GM19468 (cell line): ENCODE results near the gene P2RX5.
"Not testable (repeated sequence)": the region's sequence is repeated elsewhere in the genome, so short reads cannot be mapped to it uniquely, and the experiment has no call there.

Source experiments
- ATAC-seq: cut with Tn5 transposase; IDR thresholded peaks from one replicate; pipeline ENCODE4 v1.9.1; 2021; ENCODE audit warnings: mild to moderate bottlenecking, moderate library complexity, moderate number of reproducible peaks; ENCODE audit not compliant: unreplicated experiment; ENCODE audit errors: extremely low read depth

P2RX5 gene, protein sequence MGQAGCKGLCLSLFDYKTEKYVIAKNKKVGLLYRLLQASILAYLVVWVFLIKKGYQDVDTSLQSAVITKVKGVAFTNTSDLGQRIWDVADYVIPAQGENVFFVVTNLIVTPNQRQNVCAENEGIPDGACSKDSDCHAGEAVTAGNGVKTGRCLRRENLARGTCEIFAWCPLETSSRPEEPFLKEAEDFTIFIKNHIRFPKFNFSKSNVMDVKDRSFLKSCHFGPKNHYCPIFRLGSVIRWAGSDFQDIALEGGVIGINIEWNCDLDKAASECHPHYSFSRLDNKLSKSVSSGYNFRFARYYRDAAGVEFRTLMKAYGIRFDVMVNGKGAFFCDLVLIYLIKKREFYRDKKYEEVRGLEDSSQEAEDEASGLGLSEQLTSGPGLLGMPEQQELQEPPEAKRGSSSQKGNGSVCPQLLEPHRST

DNA sequence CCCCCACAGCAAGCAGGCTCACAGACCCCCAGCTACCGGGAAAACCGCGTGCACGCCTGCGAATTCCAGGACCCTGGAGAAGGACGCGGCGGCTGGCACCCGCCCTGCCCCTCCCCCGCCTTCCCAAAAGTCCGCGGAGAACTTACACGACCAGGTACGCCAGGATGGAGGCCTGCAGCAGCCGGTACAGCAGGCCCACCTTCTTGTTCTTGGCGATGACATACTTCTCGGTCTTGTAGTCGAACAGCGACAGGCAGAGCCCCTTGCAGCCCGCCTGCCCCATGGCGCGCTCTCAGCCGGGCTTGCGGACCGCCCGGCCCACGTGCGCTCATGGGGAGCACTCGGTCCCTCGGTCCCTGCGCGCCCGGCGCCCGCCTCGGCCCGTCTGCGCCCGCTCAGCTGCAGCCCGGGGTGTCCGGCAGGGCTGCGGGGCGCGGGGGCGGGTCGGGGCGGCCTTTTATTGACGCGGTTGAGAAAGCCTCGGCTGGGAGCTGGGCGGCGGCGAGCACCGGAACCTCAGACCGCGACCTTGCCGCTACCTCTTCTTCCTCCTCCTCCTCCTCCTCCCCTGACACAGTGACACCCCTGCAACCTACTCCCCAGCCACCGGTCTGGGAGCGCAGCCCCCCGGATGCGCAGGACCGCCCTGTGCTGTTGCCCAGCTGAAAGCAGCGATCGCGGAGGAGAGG lies at the start of gene P2RX5:
P2RX5 (minus strand) TSS at position 433 of the 689 bp plus-strand sequence; CDS start at position 283, 150 bp downstream.
- no peak for ATAC-seq

DNA sequence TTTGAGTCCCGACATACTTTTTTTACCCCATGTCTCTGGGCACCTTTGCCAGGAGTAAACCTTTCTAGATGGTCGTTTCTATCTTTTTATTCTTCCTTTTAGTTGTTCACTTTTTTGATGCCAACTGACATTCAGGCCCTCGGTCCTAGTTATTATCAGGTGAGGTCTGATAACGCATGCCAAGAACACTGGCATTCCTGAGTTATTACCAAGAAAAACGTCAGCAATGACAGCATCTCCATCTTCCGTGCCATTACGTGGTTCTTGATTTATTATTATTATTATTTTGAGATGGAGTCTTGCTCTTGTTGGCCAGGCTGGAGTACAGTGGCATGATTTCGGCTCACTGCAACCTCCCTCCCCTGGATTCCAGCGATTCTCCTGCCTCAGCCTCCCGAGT lies 49.1 kb upstream of the P2RX5 start:
- ATAC-seq, result no peak

DNA sequence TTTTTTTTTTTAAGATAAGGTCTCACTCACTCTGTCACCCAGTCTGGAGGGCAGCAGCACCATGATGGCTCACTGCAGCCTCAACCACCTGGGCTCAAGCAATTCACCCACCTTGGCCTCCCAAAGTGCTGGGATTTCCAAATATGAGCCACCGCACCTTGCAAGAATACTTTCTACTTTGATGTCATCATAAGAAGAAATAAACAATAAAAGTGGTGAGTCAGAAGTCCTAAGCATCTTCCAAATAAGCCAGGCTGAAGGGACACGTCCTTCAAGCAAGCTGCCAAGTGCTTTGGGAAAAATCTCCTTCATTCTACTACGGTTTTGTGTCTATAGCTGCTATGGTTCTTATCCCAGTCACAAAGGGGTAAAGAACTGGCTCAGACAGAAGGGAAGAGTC lies 48.1 kb upstream of the P2RX5 start:
- no peak for ATAC-seq

DNA sequence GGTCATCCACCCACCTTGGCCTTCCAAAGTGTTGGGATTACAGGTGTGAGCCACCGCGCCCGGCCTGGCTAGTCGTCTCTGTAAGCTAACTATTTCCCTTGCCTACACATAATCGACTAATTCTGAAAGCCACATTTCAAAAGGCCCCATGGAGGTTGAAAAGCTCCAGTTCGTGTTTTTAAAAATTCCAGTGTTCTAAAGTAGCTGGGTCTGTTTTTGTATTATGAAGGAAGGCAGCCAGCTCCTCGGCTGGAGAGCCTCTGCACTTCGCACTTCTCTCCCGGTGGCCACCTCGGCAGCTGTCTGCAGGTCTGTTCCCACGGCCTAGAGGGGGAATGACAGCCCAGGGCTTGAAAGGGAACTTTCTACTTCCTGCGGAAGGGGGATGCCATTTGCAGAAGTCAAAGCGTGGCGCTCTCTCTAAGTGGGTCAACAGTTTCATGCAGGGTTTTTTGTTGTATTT lies 44.7 kb upstream of the P2RX5 start:
- ATAC-seq, result no peak

DNA sequence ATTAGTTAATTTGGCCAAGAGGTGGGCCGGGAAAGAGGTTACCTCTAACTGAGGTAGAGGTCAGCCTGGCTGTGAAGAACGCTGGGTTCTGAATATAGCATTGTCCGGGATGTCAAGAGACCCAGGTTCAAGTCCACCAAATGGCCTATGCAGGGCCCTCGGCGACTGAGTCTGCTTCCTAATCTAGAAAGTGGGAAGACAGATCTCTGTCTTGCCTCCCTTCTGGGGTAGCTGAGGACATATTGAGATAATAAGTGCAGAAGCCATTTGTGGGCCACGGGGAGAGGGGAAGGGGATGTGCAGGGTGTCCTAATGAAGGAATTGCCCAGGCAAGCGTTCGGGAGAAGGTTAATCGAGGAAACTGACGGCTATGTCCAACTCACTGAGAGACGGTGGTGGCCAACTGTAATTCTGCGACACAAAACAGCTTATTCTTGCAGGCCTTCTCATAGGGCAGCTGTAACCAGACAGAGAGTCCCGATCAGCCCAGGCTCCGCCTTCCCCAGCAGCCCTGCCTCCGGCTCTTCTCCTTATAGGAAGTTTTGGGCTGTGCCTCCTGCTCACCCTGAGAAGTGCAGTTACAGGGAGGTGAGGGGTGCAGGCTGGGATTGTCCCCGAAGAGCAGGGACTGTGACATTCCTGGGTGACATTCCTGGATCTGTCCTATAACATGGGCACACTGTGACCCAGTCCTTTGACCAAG lies 43.6 kb upstream of the P2RX5 start:
- no peak for ATAC-seq

DNA sequence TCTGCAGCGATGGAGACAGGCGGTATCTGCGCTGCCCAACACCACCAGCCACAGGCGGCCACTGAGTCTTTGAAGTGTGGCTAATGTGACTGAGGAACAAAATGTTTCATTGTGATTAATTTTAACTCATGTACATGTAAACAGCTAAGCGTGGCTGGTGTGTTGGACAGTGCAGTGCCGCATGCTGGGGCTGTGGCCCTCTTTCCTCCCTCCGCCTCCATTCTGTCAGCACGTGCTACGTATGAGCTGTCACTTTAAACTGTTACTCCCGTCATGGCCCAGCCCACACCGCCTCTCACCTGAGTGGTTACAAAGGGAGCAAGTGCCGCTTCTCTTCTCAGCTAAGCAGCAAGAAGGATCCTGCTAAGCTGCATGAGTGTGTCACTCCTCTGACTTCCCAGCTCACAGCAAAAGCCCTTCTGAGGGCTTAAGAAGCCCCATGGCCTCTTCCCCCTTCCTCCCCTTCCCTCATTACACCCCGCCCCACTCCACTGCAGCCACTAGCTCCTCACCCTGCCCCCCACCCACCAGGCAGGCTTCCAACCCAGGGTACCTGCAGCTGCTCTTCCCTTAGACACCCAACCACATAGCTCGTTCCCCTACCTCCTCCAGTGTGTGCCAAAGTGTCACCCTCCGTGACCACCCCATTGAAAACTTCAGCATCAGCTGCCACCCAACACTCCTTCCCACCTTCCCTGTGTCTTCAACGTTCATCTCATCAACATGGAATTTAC lies 42.8 kb upstream of the P2RX5 start:
- ATAC-seq, result no peak

DNA sequence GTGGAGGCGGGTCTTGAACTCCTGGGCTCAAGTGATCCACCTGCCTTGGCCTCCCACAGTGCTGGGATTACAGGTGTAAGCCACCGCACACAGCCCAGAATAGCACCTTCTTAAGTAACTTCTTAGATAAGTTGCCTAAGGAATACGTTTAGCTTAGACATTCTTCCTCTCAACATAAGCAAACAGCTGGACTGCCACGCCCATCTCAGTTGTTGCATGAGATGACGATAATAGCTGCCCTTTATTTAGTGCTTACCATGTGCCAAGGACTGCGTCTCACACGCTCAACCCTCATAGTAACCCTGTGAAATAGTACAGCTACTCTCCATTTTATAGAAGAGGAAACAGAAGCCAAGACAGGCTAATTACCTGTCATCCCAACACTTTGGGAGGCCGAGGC lies 39.6 kb upstream of the P2RX5 start:
- no peak for ATAC-seq

DNA sequence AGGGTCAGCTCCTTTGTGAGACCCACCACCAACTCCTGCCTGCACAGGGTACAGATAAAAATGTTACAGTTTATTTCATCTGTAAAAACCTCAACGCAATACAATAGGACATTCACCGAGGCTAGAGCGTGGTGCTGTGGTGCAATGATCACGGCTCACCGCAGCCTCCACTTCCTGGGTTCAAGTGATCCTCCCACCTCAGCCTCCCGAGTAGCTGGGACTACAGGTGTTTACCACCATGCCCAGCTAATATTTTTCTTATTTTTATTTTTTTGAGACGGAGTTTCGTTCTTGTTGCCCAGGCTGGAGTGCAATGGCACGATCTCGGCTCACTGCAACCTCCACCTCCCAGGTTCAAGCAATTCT lies 38.9 kb upstream of the P2RX5 start:
- ATAC-seq, result not testable (repeated sequence)

DNA sequence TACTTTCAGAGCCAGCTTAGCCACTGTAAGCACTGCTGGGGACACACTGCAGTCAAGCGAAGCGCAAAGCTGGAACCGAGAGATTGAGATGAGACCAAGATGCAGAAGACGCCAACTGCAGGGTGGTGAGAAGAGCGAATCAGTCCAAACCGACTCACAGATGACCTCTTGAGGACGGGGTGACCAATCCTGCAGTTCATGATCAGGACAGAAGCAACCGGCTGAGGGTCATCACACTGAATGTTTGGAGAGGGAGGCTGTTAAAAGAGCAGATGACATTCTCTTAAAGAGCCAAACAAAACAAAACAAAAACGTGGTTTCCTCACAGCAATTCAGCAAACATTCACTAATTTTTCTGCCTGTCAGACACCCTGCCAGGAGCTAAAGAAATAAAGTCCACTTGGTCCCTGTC lies 36.3 kb upstream of the P2RX5 start:
- ATAC-seq, result no peak

DNA sequence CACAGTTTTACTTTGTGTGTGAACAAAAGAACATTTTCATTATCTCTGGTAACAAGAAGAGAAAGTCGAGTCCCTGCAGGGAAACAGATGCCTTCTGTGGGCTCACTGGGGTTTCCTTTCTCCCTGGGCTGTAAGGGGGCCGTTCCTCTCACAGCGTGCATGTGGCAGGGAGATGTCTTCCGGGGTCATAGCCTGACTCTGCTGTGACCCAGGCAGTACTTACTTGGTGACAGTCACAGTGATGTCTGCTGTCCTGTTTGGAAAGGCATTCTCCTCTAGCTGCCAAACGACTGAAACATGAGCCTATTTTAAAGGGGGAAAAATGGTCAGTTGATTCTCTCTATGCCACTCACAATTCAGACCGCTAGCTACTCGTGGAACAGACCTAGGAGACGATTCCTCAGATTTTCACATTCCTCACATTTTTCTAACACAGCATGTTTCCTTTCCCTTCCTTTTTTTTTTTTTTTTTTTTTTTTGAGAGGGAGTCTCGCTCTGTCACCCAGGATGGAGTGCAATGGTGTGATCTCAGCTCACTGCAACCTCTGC lies 35.0 kb upstream of the P2RX5 start:
- no peak for ATAC-seq

DNA sequence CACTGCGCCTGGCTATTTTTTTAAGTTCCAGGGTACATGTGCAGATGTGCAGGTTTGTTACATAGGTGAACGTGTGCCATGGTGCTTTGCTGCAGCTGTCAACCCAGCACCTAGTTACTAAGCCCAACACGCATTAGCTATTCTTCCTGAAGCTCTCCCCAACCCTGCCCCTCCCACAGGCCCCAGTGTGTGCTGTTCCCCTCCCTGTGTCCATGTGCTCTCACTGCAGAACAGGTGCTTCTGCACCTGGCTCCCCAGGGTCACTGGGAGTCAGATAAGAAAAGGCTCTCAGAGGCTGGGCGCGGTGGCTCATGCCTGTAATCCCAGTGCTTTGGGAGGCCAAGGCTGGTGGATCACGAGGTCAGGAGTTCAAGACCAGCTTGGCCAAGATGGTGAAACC lies 33.9 kb upstream of the P2RX5 start:
- ATAC-seq, result no peak

DNA sequence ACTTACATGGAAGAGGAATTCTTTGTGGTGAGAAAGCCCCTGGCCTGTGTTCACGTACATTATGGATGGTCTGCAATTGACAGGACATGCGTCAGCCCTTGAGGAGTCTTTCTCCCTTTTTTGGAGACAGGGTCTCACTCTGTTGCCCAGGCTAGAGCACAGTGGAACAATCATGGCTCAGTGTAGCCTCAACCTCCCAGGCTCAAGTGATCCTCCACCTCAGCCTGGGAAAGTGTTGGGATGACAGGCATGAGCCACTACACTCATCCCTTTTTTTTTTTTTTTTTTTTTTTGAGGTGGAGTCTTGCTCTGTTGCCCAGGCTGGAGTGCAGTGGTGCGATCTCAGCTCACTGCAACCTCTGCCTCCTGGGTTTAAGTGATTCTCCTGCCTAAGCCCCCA lies 32.1 kb upstream of the P2RX5 start:
- not testable (repeated sequence) for ATAC-seq

DNA sequence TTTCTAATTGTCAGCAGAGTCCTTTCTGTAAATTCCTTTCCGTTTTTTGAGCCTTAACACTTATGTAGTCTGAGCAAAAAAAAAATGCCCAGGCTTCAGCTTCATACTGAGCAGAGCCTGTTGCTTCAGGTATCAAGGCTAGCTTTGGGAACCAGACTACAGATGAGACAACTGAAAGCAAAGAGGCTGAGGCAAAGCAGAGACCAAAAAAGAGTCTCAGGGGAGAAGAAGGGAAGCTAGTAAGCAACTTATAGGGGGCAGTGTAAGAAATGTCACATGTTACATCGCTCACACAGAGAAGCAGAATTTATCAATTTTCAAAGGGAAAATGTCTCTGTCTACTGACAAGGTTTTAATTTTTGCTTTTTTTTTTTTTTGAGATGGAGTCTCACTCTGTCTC lies 31.1 kb upstream of the P2RX5 start:
- ATAC-seq, result no peak

DNA sequence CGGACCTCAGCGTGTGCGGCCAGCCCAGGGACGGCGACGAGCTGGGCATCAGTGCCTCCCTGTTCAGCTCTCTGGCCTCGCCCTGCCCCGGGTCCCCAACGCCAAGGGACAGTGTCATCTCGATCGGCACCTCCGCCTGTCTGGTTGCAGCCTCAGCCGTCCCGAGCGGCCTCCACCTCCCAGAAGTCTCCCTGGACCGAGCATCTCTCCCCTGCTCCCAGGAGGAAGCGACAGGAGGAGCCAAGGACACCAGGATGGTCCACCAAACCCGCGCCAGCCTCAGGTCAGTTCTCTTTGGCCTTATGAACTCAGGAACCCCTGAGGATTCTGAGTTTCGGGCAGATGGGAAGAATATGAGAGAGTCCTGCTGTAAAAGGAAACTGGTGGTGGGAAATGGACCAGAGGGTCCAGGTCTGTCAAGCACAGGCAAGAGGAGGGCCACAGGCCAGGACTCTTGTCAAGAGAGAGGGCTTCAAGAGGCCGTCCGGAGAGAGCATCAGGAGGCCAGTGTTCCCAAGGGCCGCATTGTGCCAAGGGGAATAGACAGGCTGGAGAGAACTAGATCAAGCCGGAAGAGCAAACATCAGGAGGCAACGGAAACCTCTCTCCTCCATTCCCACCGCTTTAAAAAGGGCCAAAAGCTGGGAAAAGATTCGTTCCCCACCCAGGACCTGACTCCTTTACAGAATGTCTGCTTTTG lies 28.6 kb upstream of the P2RX5 start:
- no peak for ATAC-seq

DNA sequence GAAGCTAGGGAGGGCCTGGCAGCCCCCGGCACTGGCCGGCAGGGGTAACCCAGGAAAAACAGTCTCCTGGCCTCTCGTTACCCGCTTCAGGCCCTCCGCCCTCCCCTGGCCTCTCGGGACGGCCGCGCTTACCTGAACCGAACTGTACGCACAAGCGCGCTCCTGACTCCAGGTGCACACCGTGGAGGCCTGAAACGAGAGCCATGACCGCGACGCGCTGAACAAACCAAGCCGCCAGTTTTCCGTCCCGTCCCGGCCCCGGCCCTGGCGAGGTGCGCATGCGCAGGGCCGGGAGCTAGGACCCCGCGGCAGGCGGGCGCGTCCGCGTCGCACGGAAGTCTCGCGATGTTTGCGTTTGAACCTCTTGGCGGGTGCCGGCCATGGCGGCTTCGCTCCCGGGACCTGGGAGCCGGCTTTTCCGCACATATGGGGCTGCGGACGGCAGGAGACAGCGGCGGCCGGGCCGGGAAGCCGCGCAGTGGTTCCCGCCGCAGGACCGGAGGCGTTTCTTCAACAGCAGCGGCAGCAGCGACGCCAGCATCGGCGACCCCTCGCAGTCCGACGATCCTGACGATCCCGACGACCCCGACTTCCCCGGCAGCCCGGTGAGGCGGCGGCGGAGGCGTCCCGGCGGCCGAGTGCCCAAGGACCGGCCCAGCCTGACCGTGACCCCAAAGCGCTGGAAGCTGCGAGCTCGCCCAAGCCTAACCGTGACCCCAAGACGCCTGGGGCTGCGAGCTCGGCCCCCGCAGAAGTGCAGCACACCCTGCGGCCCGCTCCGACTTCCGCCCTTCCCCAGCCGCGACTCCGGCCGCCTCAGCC lies 27.8 kb upstream of the P2RX5 start, which contains the start of gene HASPIN:
HASPIN (plus strand) TSS at position 348 of the 822 bp plus-strand sequence; CDS start at position 381, 33 bp downstream.
- ATAC-seq, result no peak

DNA sequence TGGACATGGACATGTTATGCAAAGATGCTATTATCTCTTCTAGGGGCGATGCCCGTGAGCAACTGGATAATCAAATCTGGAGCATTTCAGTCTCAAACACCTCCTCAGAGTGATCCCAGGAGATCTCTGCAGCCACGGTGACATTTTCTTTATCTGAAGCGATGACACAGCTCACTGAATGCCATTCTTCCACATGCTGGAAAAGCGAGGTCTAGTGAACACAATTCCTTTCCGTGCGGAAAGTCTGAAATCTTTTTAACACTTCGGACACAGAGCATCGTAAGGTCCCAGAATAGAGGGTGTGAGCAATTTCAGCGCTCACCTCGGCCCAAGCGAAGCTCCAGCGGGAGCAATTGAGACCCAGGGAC lies 27.2 kb upstream of the P2RX5 start:
- no peak for ATAC-seq

DNA sequence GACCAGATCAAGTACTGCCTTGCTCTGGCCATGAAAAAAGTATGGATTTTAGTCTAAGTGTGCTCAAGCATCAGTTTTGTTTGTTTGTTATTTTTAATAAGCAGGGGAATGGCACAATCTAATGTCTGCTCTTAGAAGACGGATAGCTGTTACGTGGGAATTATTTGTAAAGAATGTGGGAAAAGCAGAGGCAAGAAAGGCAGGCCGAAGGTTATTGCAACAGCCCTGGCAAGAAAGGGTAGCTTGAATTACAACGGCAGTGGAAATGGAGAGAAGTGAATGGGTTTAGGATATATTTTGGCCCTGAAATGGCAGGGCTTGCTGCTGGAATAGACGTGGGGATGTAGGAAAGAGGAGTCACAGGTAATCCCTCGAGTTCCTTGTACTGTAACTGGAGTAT lies 26.8 kb upstream of the P2RX5 start:
- ATAC-seq, result no peak

DNA sequence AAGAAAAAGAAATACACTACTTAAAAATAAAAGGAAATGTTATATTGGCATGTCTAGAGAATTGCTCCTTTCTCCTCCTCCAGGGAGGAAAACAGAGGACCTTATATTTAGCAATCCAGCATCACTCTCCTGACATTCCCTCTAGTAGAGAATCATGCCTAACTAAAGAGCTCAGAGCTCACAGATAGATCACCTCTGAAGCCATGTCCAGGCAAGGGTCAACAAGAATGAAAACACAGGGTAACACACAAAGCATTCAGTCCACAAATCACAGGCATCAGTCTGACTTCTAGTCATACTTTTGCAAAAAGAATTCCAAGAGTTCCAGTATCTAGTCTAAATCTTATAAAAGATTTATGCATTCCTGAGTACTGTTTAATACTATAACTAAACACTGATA lies 23.3 kb upstream of the P2RX5 start:
- ATAC-seq, result no peak

DNA sequence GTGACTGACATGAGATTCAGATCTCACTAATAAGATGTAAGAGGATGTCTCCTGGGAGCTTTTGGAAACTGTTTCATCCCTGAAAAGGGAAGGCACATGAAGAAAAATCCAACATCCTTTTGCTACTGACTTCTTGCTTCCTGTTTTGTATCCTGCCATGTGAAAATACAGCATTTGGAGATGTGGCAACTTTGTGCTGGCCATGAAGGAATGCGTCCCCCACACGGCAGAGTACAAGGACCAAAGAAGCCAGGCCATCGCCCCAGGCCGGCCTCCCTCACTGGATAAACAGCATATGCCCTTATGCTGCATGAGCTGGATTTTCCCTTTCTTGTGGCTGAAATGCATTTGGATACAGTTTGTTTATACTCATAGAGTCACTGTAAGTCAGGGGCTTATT lies 22.2 kb upstream of the P2RX5 start:
- ATAC-seq, result no peak
